Uterus (tissue), 2 donors: ENCODE measurements around the gene LRRC72.

ENCODE experiments used
- CTCF ChIP-seq, 4 experiments: fragments of 200-600 bp in 2 of 4; fragments of 450-650 bp in 2 of 4; sonication (generic) in 2 of 4; IDR thresholded peaks; one replicate each; pipeline ENCODE4 v1.5.1; 2016 to 2019; ENCODE audit warnings: antibody characterized with exemption in 4 of 4, mild to moderate bottlenecking in 2 of 4, moderate library complexity in 1 of 4
- POLR2A ChIP-seq, 2 donors: fragments of 450-650 bp; IDR thresholded peaks; one replicate each; pipeline ENCODE4 v1.6.1; 2016; ENCODE audit warnings: antibody characterized with exemption in 2 of 2, mild to moderate bottlenecking in 1 of 2, moderate library complexity in 1 of 2

GRCh38 chr7:16609842-16610450 is 83.3 kb downstream of the LRRC72 start:
- TF ChIP-seq POLR2A (IDR thresholded peaks at IDR 0.05) (no peak), CTCF (IDR thresholded peaks at IDR 0.05) (no peak)
